ENCODE data around the gene PCDHA1. TPM values are rescaled to one million over a fixed set of nuclear protein-coding genes. Genes with fewer than 3 reads are reported as not detected.

PCDHA1 gene
- polyA plus RNA-seq, 1 donor = 0.55 TPM

DNA sequence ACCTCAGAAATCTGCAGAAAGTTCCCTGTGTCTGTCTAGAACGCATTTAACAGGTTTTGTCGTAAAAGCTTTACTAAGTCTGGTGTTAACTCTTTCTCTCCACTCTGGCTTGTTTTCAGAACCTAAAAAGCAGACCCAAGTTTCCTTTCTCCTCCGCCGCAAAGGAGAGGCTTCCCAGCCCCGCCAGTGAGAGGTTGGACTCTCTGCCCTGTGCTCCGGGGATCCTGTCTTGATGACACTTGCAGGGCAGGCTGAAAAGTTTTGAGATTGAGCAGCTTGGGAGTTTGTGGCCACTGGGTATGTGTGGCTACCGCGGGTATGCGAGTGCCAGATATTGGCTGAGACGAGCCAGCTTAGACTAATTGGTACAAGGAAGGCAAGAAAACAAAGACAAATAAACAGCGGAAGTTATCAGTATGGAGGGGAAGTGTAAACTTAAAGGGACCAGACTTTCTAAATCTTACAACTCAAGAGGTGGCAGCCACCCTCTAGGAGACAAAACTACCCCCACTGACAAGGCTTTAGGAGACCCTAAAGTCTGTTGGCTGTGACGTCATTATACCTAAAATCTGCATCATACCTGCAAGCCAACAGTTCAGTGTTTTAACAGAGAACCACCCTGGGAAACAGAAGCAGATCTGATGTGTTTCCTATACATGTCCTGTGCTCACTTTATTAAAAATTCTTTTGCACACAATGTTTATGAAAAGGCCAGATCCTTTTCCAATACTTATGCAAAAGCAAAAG lies 224.3 kb downstream of the PCDHA1 start:
- H3K27me3 ChIP-seq (ENCODE audit: control insufficient read depth, insufficient read depth, low read length) = no peaks in the 10 kb centered on the region
- H3K36me3 ChIP-seq (ENCODE audit: control insufficient read depth, insufficient read depth, low read length) = no peaks in the 10 kb centered on the region
- DNase-seq = no peak
- H3K27ac ChIP-seq (ENCODE audit: low read length) = no peak overlapping the region
- no peaks in the 10 kb centered on the region for H3K4me1 ChIP-seq (ENCODE audit: control insufficient read depth, insufficient read depth, low read length)
- no peaks in the 10 kb centered on the region for H3K9me3 ChIP-seq (ENCODE audit: control insufficient read depth, low read depth, low read length)
- H3K4me3 ChIP-seq (ENCODE audit: low read length) = no peak overlapping the region
- 20% methylated on average over 1 of the region's 12 CpGs for WGBS (ENCODE audit: insufficient coverage, low lambda C conversion rate)

DNA sequence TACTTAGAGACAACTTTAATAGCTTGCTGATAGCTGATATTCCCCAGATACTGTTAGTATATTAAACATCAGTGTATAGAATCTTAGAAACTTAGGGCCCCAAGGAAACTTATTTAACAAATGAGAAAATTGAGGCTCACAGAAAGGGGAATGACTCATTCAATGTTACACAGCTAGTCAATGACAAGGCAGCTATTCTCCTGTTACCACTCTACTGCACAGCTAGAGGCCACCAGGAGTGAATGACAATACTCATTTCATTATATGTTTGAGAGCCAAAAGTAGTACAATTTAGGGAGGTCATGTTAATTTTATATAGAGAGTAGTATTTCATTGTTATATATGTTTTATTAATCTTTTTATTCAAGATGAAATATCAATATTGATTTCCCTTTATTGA lies 232.0 kb downstream of the PCDHA1 start:
- Histone ChIP-seq H3K36me3 (ENCODE audit: control insufficient read depth, insufficient read depth, low read length) (no peaks in the 10 kb centered on the region), H3K27me3 (ENCODE audit: control insufficient read depth, insufficient read depth, low read length) (no peaks in the 10 kb centered on the region), H3K4me1 (ENCODE audit: control insufficient read depth, insufficient read depth, low read length) (no peaks in the 10 kb centered on the region), H3K27ac (ENCODE audit: low read length) (no peak overlapping the region), H3K9me3 (ENCODE audit: control insufficient read depth, low read depth, low read length) (no peaks in the 10 kb centered on the region), H3K4me3 (ENCODE audit: low read length) (no peak overlapping the region)
- no peak for DNase-seq

GRCh38 chr5:141022384-141022783 lies 236.4 kb downstream of the PCDHA1 start:
- H3K36me3 ChIP-seq (ENCODE audit: control insufficient read depth, insufficient read depth, low read length) = no peaks in the 10 kb centered on the region
- H3K27ac ChIP-seq (ENCODE audit: low read length) = no peak overlapping the region
- H3K4me1 ChIP-seq (ENCODE audit: control insufficient read depth, insufficient read depth, low read length) = no peaks in the 10 kb centered on the region
- no peaks in the 10 kb centered on the region for H3K27me3 ChIP-seq (ENCODE audit: control insufficient read depth, insufficient read depth, low read length)
- 100% methylated on average over 1 of the region's 1 CpG for WGBS (ENCODE audit: insufficient coverage, low lambda C conversion rate)
- H3K9me3 ChIP-seq (ENCODE audit: control insufficient read depth, low read depth, low read length) = no peaks in the 10 kb centered on the region
- DNase-seq = no peak
- no peak overlapping the region for H3K4me3 ChIP-seq (ENCODE audit: low read length)

GRCh38 chr5:141031006-141031405 lies 245.1 kb downstream of the PCDHA1 start:
- H3K27ac ChIP-seq (ENCODE audit: low read length) = no peak overlapping the region
- peaks cover 3% of the 10 kb centered on the region for H3K9me3 ChIP-seq (ENCODE audit: control insufficient read depth, low read depth, low read length)
- H3K4me1 ChIP-seq (ENCODE audit: control insufficient read depth, insufficient read depth, low read length) = no peaks in the 10 kb centered on the region
- no peaks in the 10 kb centered on the region for H3K27me3 ChIP-seq (ENCODE audit: control insufficient read depth, insufficient read depth, low read length)
- no peak for DNase-seq
- H3K36me3 ChIP-seq (ENCODE audit: control insufficient read depth, insufficient read depth, low read length) = no peaks in the 10 kb centered on the region
- H3K4me3 ChIP-seq (ENCODE audit: low read length) = no peak overlapping the region
- WGBS (ENCODE audit: insufficient coverage, low lambda C conversion rate) = 100% methylated on average over 1 of the region's 15 CpGs

DNA sequence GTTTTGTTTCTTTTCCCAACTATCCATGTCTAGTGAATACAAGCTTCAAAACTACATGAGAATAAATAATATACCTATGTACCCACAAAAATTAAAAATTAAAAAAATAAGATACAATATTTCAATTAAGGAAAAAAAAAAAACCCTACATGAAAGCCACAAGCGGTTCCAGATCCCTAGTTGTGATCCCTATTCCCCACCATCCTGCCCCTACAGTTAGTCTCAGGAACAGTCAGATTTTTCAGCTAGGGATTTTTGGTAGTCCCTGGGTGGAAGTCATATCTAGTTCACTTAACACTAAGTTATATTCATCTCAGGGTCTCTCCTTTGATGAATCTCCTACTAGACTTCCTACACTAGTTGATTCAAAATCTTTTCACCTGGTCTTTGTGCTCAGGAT lies 246.7 kb downstream of the PCDHA1 start:
- Histone ChIP-seq H3K27me3 (ENCODE audit: control insufficient read depth, insufficient read depth, low read length) (no peaks in the 10 kb centered on the region), H3K9me3 (ENCODE audit: control insufficient read depth, low read depth, low read length) (peaks cover 3% of the 10 kb centered on the region), H3K36me3 (ENCODE audit: control insufficient read depth, insufficient read depth, low read length) (no peaks in the 10 kb centered on the region), H3K4me3 (ENCODE audit: low read length) (no peak overlapping the region), H3K27ac (ENCODE audit: low read length) (no peak overlapping the region), H3K4me1 (ENCODE audit: control insufficient read depth, insufficient read depth, low read length) (no peaks in the 10 kb centered on the region)
- DNase-seq = no peak
- WGBS (ENCODE audit: insufficient coverage, low lambda C conversion rate) = no CpG with 5 or more reads among the region's 1 CpG

- Histone ChIP-seq H3K4me1 (ENCODE audit: control insufficient read depth, insufficient read depth, low read length) (no peaks in the 10 kb centered on the region), H3K27me3 (ENCODE audit: control insufficient read depth, insufficient read depth, low read length) (no peaks in the 10 kb centered on the region), H3K4me3 (ENCODE audit: low read length) (no peak overlapping the region), H3K27ac (ENCODE audit: low read length) (no peak overlapping the region), H3K36me3 (ENCODE audit: control insufficient read depth, insufficient read depth, low read length) (no peaks in the 10 kb centered on the region), H3K9me3 (ENCODE audit: control insufficient read depth, low read depth, low read length) (no peaks in the 10 kb centered on the region)
- no peak for DNase-seq
Observed at GRCh38 chr5:141039061-141039460, 253.1 kb downstream of the PCDHA1 start.

- Histone ChIP-seq H3K9me3 (ENCODE audit: control insufficient read depth, low read depth, low read length) (no peaks in the 10 kb centered on the region), H3K4me3 (ENCODE audit: low read length) (no peak overlapping the region), H3K27ac (ENCODE audit: low read length) (no peak overlapping the region), H3K27me3 (ENCODE audit: control insufficient read depth, insufficient read depth, low read length) (no peaks in the 10 kb centered on the region), H3K36me3 (ENCODE audit: control insufficient read depth, insufficient read depth, low read length) (no peaks in the 10 kb centered on the region), H3K4me1 (ENCODE audit: control insufficient read depth, insufficient read depth, low read length) (no peaks in the 10 kb centered on the region)
- no peak for DNase-seq
- 7% methylated on average over 2 of the region's 3 CpGs for WGBS (ENCODE audit: insufficient coverage, low lambda C conversion rate)
Observed at GRCh38 chr5:141039517-141039916, 253.6 kb downstream of the PCDHA1 start.

DNA sequence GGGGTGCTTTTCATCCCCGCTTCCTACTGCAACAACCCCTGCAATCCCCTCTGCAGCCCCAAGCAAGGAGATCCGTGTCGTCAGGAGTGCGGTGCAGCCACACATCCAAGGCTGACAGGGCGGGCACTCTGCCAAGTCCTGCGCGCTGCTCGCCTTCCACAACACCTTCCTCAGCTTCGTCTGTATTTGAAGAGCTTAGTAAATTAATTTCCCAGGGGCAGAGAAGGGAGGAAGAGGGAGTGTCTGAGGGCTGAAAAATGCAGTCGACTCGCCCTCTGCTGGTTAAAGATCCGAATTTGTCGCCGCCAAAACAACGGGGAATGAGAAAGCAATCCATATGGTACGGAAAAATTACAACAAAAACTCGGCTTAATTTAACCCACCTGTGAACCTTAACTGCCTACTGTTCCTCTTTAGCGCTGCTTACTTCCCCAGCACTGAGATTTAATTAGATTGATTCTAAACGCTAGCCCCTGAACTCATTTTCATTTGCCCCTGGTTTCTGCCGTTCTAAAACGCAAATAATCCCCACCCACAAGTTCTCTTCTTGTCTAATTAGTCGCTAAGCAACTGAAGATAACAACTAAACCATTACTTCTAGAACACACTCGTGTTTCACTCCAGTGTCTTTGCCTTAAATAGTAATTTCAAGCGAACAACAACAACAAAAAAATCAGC lies 254.3 kb downstream of the PCDHA1 start:
- Histone ChIP-seq H3K4me3 (ENCODE audit: low read length) (peak overlapping the region; percentile 10), H3K27me3 (ENCODE audit: control insufficient read depth, insufficient read depth, low read length) (no peaks in the 10 kb centered on the region), H3K9me3 (ENCODE audit: control insufficient read depth, low read depth, low read length) (no peaks in the 10 kb centered on the region), H3K4me1 (ENCODE audit: control insufficient read depth, insufficient read depth, low read length) (no peaks in the 10 kb centered on the region), H3K36me3 (ENCODE audit: control insufficient read depth, insufficient read depth, low read length) (no peaks in the 10 kb centered on the region), H3K27ac (ENCODE audit: low read length) (peak overlapping the region; percentile 24)
- WGBS (ENCODE audit: insufficient coverage, low lambda C conversion rate) = 4% methylated on average over 4 of the region's 24 CpGs
- peak; percentile 15 to 16 for DNase-seq

- no peaks in the 10 kb centered on the region for H3K27me3 ChIP-seq (ENCODE audit: control insufficient read depth, insufficient read depth, low read length)
- H3K27ac ChIP-seq (ENCODE audit: low read length) = peak overlapping the region; percentile 26
- H3K36me3 ChIP-seq (ENCODE audit: control insufficient read depth, insufficient read depth, low read length) = no peaks in the 10 kb centered on the region
- no peaks in the 10 kb centered on the region for H3K4me1 ChIP-seq (ENCODE audit: control insufficient read depth, insufficient read depth, low read length)
- H3K4me3 ChIP-seq (ENCODE audit: low read length) = peak overlapping the region; percentile 10
- no peaks in the 10 kb centered on the region for H3K9me3 ChIP-seq (ENCODE audit: control insufficient read depth, low read depth, low read length)
- WGBS (ENCODE audit: insufficient coverage, low lambda C conversion rate) = no CpG with 5 or more reads among the region's 25 CpGs
- peak; percentile 64 to 70 for DNase-seq
Observed at GRCh38 chr5:141040771-141041426, 255.0 kb downstream of the PCDHA1 start.

- H3K36me3 ChIP-seq (ENCODE audit: control insufficient read depth, insufficient read depth, low read length) = no peaks in the 10 kb centered on the region
Observed at GRCh38 chr5:141041427-141041785, 255.5 kb downstream of the PCDHA1 start.

More at GRCh38 chr5:141041427-141041785, 255.5 kb downstream of the PCDHA1 start:
- no peaks in the 10 kb centered on the region for H3K27me3 ChIP-seq (ENCODE audit: control insufficient read depth, insufficient read depth, low read length)
- no peak for DNase-seq
- H3K4me3 ChIP-seq (ENCODE audit: low read length) = no peak overlapping the region
- no peak overlapping the region for H3K27ac ChIP-seq (ENCODE audit: low read length)
- H3K4me1 ChIP-seq (ENCODE audit: control insufficient read depth, insufficient read depth, low read length) = no peaks in the 10 kb centered on the region
- no peaks in the 10 kb centered on the region for H3K9me3 ChIP-seq (ENCODE audit: control insufficient read depth, low read depth, low read length)
- 0% methylated on average over 1 of the region's 4 CpGs for WGBS (ENCODE audit: insufficient coverage, low lambda C conversion rate)

Data from large intestine (tissue), 3 donors.